ENCODE results near the gene MOB3B. TPM values are rescaled to one million over a fixed set of nuclear protein-coding genes. Genes with fewer than 3 reads are reported as not detected.

MOB3B gene
- total RNA-seq, 1 donor from 2014 or later: 3.8 TPM

GRCh38 chr9:27336126-27336525 is 193.5 kb downstream of the MOB3B start:
- no peak for DNase-seq (ENCODE audit: low spot score)
- Mint-ChIP-seq H3K9me3 (ENCODE audit: low read depth) (no peaks in the 10 kb centered on the region), H3K4me3 (ENCODE audit: unreplicated experiment) (no peak overlapping the region), H3K27ac (ENCODE audit: unreplicated experiment) (no peak overlapping the region), H3K4me1 (ENCODE audit: low read depth) (peaks cover 47% of the 10 kb centered on the region), H3K36me3 (ENCODE audit: low read depth) (no peaks in the 10 kb centered on the region), H3K27me3 (ENCODE audit: low read depth) (peaks cover 7% of the 10 kb centered on the region)
- no peak for TF ChIP-seq CTCF (IDR thresholded peaks at IDR 0.05)

DNA sequence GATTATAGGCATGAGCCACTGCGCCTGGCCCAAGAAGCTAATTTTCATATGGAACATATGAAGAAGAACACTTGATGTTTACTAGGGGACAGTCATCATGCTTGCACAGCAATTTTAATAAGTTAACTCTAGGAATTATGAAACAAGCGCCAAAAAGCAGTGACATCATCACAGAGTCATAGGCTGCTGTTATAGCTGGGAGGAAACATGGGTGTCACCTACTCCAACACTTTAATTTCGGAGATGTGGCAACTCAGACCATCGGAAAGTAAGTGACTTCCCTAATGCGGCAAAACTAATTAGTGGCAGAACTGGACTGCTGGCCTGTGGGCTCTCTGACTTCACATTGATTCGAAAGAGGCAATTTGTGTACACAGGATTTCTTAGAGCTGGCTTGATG is 194.5 kb downstream of the MOB3B start:
- H3K4me3 Mint-ChIP-seq (ENCODE audit: unreplicated experiment): no peak overlapping the region
- peaks cover 37% of the 10 kb centered on the region for H3K4me1 Mint-ChIP-seq (ENCODE audit: low read depth)
- H3K27me3 Mint-ChIP-seq (ENCODE audit: low read depth): peaks cover 16% of the 10 kb centered on the region
- TF ChIP-seq CTCF (IDR thresholded peaks at IDR 0.05): no peak
- no peaks in the 10 kb centered on the region for H3K9me3 Mint-ChIP-seq (ENCODE audit: low read depth)
- no peaks in the 10 kb centered on the region for H3K36me3 Mint-ChIP-seq (ENCODE audit: low read depth)
- H3K27ac Mint-ChIP-seq (ENCODE audit: unreplicated experiment): no peak overlapping the region
- DNase-seq (ENCODE audit: low spot score): no peak

- Mint-ChIP-seq H3K4me1 (ENCODE audit: low read depth) (peaks cover 20% of the 10 kb centered on the region), H3K4me3 (ENCODE audit: unreplicated experiment) (no peak overlapping the region), H3K9me3 (ENCODE audit: low read depth) (no peaks in the 10 kb centered on the region), H3K27ac (ENCODE audit: unreplicated experiment) (no peak overlapping the region), H3K36me3 (ENCODE audit: low read depth) (no peaks in the 10 kb centered on the region), H3K27me3 (ENCODE audit: low read depth) (peaks cover 22% of the 10 kb centered on the region)
- no peak for DNase-seq (ENCODE audit: low spot score)
- peak; percentile 96 for TF ChIP-seq CTCF (IDR thresholded peaks at IDR 0.05)
Measured at GRCh38 chr9:27333241-27334052, 196.2 kb downstream of the MOB3B start.

DNA sequence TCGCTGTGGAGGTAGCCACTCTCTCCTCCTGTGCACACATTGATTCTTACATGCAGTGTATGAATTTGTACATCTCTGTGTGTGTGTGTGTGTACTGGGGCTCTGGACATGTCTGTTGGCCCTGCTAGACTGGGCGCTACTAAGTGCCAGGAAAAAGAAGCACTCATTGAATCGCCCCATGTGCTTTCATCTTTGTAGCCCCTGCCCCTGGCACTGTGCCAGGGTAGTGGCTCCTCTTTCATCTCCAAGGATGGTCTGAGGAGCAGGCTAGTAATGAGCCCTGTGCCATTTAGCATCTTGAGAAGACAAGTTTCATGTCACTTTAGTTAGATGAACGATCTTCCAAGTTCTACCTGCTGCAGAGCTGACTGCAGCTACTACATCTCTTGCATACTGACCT is 198.2 kb downstream of the MOB3B start:
- peaks cover 7% of the 10 kb centered on the region for H3K4me1 Mint-ChIP-seq (ENCODE audit: low read depth)
- H3K27me3 Mint-ChIP-seq (ENCODE audit: low read depth): peaks cover 34% of the 10 kb centered on the region
- H3K4me3 Mint-ChIP-seq (ENCODE audit: unreplicated experiment): no peak overlapping the region
- H3K27ac Mint-ChIP-seq (ENCODE audit: unreplicated experiment): no peak overlapping the region
- no peak for TF ChIP-seq CTCF (IDR thresholded peaks at IDR 0.05)
- H3K9me3 Mint-ChIP-seq (ENCODE audit: low read depth): no peaks in the 10 kb centered on the region
- no peaks in the 10 kb centered on the region for H3K36me3 Mint-ChIP-seq (ENCODE audit: low read depth)
- no peak for DNase-seq (ENCODE audit: low spot score)

GRCh38 chr9:27329291-27329690 is 200.3 kb downstream of the MOB3B start:
- Mint-ChIP-seq H3K36me3 (ENCODE audit: low read depth) (peaks cover 1% of the 10 kb centered on the region), H3K4me1 (ENCODE audit: low read depth) (peaks cover 7% of the 10 kb centered on the region), H3K9me3 (ENCODE audit: low read depth) (no peaks in the 10 kb centered on the region), H3K4me3 (ENCODE audit: unreplicated experiment) (no peak overlapping the region), H3K27me3 (ENCODE audit: low read depth) (peaks cover 40% of the 10 kb centered on the region), H3K27ac (ENCODE audit: unreplicated experiment) (no peak overlapping the region)
- no peak for DNase-seq (ENCODE audit: low spot score)
- TF ChIP-seq CTCF (IDR thresholded peaks at IDR 0.05): no peak

Data from chondrocyte (in vitro differentiated cells).